NCI-H1436 treated with DMSO at 0.1 percent for 48 hours (cell line): ENCODE measurements around the gene FOXI3.
"Not testable (repeated sequence)": the region's sequence is repeated elsewhere in the genome, so short reads cannot be mapped to it uniquely, and the experiment has no call there.

ENCODE experiments used
- DNase-seq: peaks from one replicate; lab custom pipeline; 2025; lab: John Stamatoyannopoulos, UW

Gene FOXI3

DNA sequence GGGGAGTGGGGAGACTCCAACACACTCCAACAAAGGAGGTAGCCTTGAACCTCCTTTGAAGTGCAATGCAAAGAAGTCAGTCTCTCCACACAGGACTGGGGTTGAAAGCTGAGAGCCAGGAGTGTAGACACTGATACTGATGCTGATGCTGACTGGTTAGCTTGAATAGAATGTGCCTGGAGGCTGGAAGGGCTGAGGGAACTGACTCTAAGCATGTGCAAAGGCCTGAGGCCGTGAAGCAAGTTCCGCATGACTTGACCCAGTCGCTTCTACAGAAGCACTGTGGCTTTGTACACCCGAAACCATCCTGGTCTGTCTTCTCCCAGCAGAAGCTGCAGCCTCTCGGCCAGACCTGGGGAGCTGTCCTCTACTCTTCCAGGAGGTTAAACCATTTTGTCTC, 10.4 kb downstream of the FOXI3 start:
- no peak for DNase-seq

- no peak for DNase-seq
Observed at GRCh38 chr2:88437010-88437409, 15.5 kb downstream of the FOXI3 start.

- no peak for DNase-seq
Observed at GRCh38 chr2:88429929-88430328, 22.6 kb downstream of the FOXI3 start.

DNA sequence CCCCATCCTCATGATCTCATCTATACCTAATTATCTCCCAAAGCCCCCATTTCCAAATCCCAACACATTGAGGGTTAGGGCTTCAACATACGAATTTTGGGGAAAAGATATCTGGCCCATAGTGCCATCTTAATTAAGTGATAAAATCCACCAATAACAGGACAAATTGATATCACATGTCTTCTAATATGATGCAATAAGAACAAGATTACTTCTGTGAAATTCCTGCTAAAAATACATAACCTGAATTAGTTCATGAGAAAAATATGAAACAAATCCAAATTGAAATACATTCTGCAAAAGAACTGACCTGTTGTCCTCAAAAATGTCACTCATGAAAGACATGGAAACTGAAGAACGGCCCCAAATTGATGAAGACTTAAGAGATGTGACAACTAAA, 28.8 kb downstream of the FOXI3 start:
- no peak for DNase-seq

DNA sequence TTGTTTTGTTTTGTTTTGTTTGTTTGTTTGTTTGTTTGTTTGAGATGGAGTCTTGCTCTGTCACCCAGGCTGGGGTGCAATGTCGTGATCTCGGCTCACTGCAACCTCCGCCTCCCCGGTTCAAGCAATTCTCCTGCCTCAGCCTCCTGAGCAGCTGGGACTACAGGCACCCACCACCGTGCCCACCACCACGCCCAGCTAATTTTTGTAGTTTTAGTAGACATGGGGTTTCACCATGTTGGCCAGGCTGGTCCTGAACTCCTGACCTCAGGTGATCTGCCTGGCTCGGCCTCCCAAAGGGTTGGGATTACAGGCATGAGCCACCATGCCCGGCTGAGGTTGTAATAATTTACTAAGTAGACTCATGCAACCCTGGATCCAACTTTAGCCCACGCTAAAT, 33.4 kb downstream of the FOXI3 start:
- not testable (repeated sequence) for DNase-seq

DNA sequence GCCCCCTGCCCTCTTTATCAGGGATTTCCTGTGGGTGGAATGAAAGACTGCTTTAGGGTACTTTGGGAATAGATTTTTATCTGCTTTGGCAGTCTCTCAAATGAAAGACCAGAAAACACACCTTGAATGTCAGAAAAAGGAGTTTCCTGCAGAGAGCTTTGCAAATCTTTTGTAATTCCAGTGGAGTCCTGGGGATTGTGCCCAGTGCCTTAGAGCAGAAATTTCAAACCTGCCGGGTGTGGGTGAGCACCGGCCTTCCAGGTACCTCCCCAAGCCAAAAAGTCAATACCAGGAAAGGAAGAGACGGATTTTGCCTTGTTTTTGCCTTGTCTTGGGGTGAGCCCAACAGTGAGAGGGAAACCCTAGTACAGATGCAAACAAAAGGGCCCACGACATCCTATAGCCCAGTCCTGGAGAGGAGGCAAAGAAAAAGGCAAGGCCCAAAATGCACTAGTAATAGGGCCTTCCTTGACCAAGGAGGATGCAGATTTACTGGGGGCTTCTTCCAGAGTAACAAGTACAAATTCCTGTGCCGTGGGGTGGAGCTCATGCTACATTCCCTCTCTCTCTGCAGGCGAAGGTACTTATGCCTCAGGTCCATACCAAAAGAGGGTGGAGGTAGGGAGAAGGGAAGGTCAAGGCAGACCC, 36.4 kb downstream of the FOXI3 start:
- DNase-seq = no peak

DNA sequence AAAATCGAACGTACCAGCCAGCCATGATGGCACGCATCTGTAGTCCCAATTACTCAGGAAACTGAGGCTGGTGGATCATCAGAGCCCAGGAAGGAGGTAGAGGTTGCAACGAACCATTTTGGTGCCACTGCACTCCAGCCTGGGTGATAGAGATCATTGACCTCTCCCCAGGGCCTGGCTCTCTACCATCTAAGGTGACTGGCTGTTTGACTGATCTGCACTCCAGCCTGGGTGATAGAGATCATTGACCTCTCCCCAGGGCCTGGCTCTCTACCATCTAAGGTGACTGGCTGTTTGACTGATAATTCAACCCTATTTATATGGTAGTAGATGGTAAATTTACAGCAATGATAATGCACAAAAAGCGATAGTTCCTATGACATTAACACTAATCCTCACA, 43.6 kb downstream of the FOXI3 start:
- not testable (repeated sequence) for DNase-seq

- DNase-seq = no peak
Observed at GRCh38 chr2:88400037-88400767, 52.3 kb downstream of the FOXI3 start.

DNA sequence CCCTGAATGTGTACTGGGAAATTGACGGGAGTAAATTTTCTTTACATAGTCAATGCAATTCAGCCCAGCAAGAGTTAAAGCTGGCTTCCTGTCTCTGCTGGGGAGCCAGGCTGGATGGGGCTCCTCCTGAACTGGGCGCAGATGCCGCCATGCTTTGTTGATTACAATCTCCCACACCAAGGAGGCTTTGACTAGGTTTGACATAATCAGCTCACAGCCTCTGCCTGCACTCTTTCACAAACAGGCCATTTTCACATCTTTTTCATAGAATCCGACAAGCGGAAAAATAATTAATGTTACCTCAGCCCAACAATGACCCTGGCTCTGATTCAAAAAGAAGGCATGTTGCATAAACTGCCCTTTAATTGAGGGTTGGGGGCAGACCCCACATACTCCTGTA, 54.3 kb downstream of the FOXI3 start:
- no peak for DNase-seq
